Fibroblast of lung (primary cell): ENCODE results near the gene TMEM123. TPM values are rescaled to one million over a fixed set of nuclear protein-coding genes. Genes with fewer than 3 reads are reported as not detected.

ENCODE experiments used
- DNase-seq, 2 donors: peaks; one replicate each; pipeline versions ENCODE4 v3.0.0 to v3.0.0-alpha.2; 2010; ENCODE audit warnings: low read depth in 2 of 2
- H2AFZ ChIP-seq: 2 replicates; pipeline ENCODE4 v1.5.1; 2012; ENCODE audit warnings: low read length, control low read depth, inconsistent platforms
- H3K27ac ChIP-seq: 2 replicates; pipeline ENCODE4 v1.5.1; 2011; ENCODE audit warnings: low read length, control low read depth; ENCODE audit not compliant: insufficient read depth
- H3K27me3 ChIP-seq: 2 replicates; pipeline ENCODE4 v1.5.1; 2011; ENCODE audit warnings: mild to moderate bottlenecking, low read length; ENCODE audit not compliant: control insufficient read depth, insufficient read depth
- H3K36me3 ChIP-seq: 2 replicates; pipeline ENCODE4 v1.5.1; 2011; ENCODE audit warnings: low read length; ENCODE audit not compliant: control insufficient read depth, insufficient read depth
- H3K4me1 ChIP-seq: 2 replicates; pipeline ENCODE4 v1.5.1; 2011; ENCODE audit warnings: low read length; ENCODE audit not compliant: control insufficient read depth, insufficient read depth; ENCODE audit errors: extremely low read depth
- H3K4me2 ChIP-seq: 2 replicates; pipeline ENCODE4 v1.5.1; 2011; ENCODE audit warnings: low read length, control low read depth; ENCODE audit not compliant: insufficient read depth; ENCODE audit errors: extremely low read depth
- H3K4me3 ChIP-seq, 4 experiments: fragments of 200-600 bp in 1 of 4; sonication (generic) in 1 of 4; replicated peaks in 1 of 4; 2 replicates each; pipeline ENCODE4 v1.5.1; 2011 to 2016; ENCODE audit warnings: low read length in 4 of 4, low read depth in 3 of 4, mild to moderate bottlenecking in 3 of 4, control low read depth in 2 of 4, inconsistent platforms in 1 of 4, mixed read lengths in 1 of 4; ENCODE audit not compliant: insufficient read depth in 1 of 4; ENCODE audit errors: control extremely low read depth in 1 of 4
- H3K79me2 ChIP-seq: 2 replicates; pipeline ENCODE4 v1.5.1; 2012; ENCODE audit warnings: mild to moderate bottlenecking, low read length, inconsistent platforms; ENCODE audit not compliant: control insufficient read depth, insufficient read depth
- H3K9ac ChIP-seq: 2 replicates; pipeline ENCODE4 v1.5.1; 2011; ENCODE audit warnings: mild to moderate bottlenecking, low read length, control low read depth; ENCODE audit not compliant: insufficient read depth
- H3K9me3 ChIP-seq: 2 replicates; pipeline ENCODE4 v1.5.1; 2012; ENCODE audit warnings: low read depth, low read length; ENCODE audit not compliant: control insufficient read depth, insufficient read depth
- H4K20me1 ChIP-seq: 2 replicates; pipeline ENCODE4 v1.5.1; 2011; ENCODE audit warnings: low read length; ENCODE audit not compliant: control insufficient read depth, insufficient read depth; ENCODE audit errors: extremely low read depth
- CTCF ChIP-seq, 2 donors: IDR thresholded peaks in 1 of 2; conservative IDR thresholded peaks in 1 of 2; 1 replicate in 1 of 2; 2 replicates in 1 of 2; pipeline ENCODE4 v1.5.1; 2011 to 2012; ENCODE audit warnings: low read length in 2 of 2, control low read depth in 1 of 2, inconsistent platforms in 1 of 2, low read depth in 1 of 2, mild to moderate bottlenecking in 1 of 2
- EZH2 ChIP-seq: IDR thresholded peaks from 2 replicates; pipeline ENCODE4 v1.5.1; 2012; ENCODE audit warnings: low read length, control low read depth, mild to moderate bottlenecking; ENCODE audit errors: missing control alignments
- polyA plus RNA-seq, 2 donors: library from polyadenylated mRNA; depleted of rRNA in 1 of 2; stranded (reverse) in 1 of 2; unstranded in 1 of 2; fragments of >200 nt; gene quantifications; 2 replicates each; pipeline ENCODE4 v1.2.1, GENCODE V29; 2011 to 2012; ENCODE audit warnings: missing spikeins in 1 of 2
- total RNA-seq: library from RNA; depleted of rRNA; stranded (reverse); fragments of >200 nt; gene quantifications from 2 replicates; pipeline ENCODE4 v1.2.1, GENCODE V29; 2014

TMEM123 gene
- total and polyA plus RNA-seq, 2 donors (not counting 1 experiment from before 2014, with no cell fraction given): 127 to 355 TPM

GRCh38 chr11:102422817-102423712 is 29.5 kb downstream of the TMEM123 start:
- H3K4me1 ChIP-seq: no peaks in the 10 kb centered on the region
- no peak overlapping the region for H3K9ac ChIP-seq
- no peak overlapping the region for H3K4me3 ChIP-seq
- H4K20me1 ChIP-seq: no peaks in the 10 kb centered on the region
- no peaks in the 10 kb centered on the region for H3K9me3 ChIP-seq
- peaks cover 3% of the 10 kb centered on the region for H3K79me2 ChIP-seq
- H3K36me3 ChIP-seq: no peaks in the 10 kb centered on the region
- H3K27me3 ChIP-seq: no peaks in the 10 kb centered on the region
- no peak for TF ChIP-seq EZH2
- TF ChIP-seq CTCF (conservative IDR thresholded peaks at IDR 0.05 in 1 of 2, IDR thresholded peaks at IDR 0.05 in 1 of 2; ENCODE audit: low read depth in 1 of 2, low read length in 2 of 2): no peak
- H3K27ac ChIP-seq: no peak overlapping the region
- DNase-seq: no peak
- no peak overlapping the region for H3K4me2 ChIP-seq
- no peak overlapping the region for H2AFZ ChIP-seq

- no peak overlapping the region for H3K27ac ChIP-seq
- peaks cover 3% of the 10 kb centered on the region for H3K79me2 ChIP-seq
- no peak overlapping the region for H3K4me2 ChIP-seq
- H4K20me1 ChIP-seq: no peaks in the 10 kb centered on the region
- DNase-seq: no peak
- H2AFZ ChIP-seq: no peak overlapping the region
- H3K36me3 ChIP-seq: no peaks in the 10 kb centered on the region
- TF ChIP-seq CTCF (conservative IDR thresholded peaks at IDR 0.05 in 1 of 2, IDR thresholded peaks at IDR 0.05 in 1 of 2; ENCODE audit: low read depth in 1 of 2, low read length in 2 of 2) (no peak), EZH2 (no peak)
- H3K4me3 ChIP-seq: no peak overlapping the region
- H3K9ac ChIP-seq: no peak overlapping the region
- no peaks in the 10 kb centered on the region for H3K27me3 ChIP-seq
- no peaks in the 10 kb centered on the region for H3K4me1 ChIP-seq
- H3K9me3 ChIP-seq: no peaks in the 10 kb centered on the region
Observed at GRCh38 chr11:102421261-102421660, 31.3 kb downstream of the TMEM123 start.

- no peak overlapping the region for H3K4me2 ChIP-seq
- peaks cover 5% of the 10 kb centered on the region for H3K79me2 ChIP-seq
- H3K9ac ChIP-seq: no peak overlapping the region
- no peaks in the 10 kb centered on the region for H3K9me3 ChIP-seq
- H3K36me3 ChIP-seq: no peaks in the 10 kb centered on the region
- no peak for DNase-seq
- no peaks in the 10 kb centered on the region for H3K27me3 ChIP-seq
- TF ChIP-seq EZH2: no peak
- TF ChIP-seq CTCF (conservative IDR thresholded peaks at IDR 0.05 in 1 of 2, IDR thresholded peaks at IDR 0.05 in 1 of 2; ENCODE audit: low read depth in 1 of 2, low read length in 2 of 2): no peak
- H4K20me1 ChIP-seq: no peaks in the 10 kb centered on the region
- H3K4me1 ChIP-seq: no peaks in the 10 kb centered on the region
- H2AFZ ChIP-seq: no peak overlapping the region
- no peak overlapping the region for H3K27ac ChIP-seq
- H3K4me3 ChIP-seq: no peak overlapping the region
Observed at GRCh38 chr11:102420547-102420946, 32.0 kb downstream of the TMEM123 start.
